ENCODE results near the gene RHOC.
"Not testable (repeated sequence)": the region's sequence is repeated elsewhere in the genome, so short reads cannot be mapped to it uniquely, and the experiment has no call there.

RHOC gene

DNA sequence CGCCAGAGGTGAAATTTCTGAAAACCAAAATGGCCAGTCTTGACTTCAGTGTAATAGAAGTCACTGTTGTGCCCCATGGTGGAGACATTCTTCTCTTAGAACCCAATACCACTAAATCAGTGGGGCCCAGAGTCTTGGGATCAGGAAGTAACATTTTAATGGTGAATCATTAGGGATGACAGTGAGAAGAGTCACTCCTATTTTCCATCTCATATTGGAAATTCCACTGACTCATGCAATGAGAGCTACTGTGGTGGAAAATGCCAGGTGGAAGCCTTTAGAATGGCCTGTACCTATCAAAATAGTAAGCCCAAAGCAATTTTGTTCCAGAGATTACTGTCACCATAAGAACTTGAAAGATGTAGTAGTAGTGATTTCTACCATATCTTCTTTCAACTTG is 28.8 kb upstream of the RHOC start:
- H3K4me3 ChIP-seq: no peak overlapping the region
- TF ChIP-seq CTCF (IDR thresholded peaks at IDR 0.05): no peak
- H3K27ac ChIP-seq: no peak overlapping the region
- no peak for DNase-seq (ENCODE audit: low spot score)

GRCh38 chr1:112731451-112731850 is 24.5 kb upstream of the RHOC start:
- TF ChIP-seq CTCF (IDR thresholded peaks at IDR 0.05): no peak
- Histone ChIP-seq H3K27ac (no peak overlapping the region), H3K4me3 (no peak overlapping the region)
- DNase-seq (ENCODE audit: low spot score): no peak

GRCh38 chr1:112729909-112730308 is 23.0 kb upstream of the RHOC start:
- no peak for DNase-seq (ENCODE audit: low spot score)
- no peak for TF ChIP-seq CTCF (IDR thresholded peaks at IDR 0.05)
- H3K4me3 ChIP-seq: no peak overlapping the region
- H3K27ac ChIP-seq: no peak overlapping the region

DNA sequence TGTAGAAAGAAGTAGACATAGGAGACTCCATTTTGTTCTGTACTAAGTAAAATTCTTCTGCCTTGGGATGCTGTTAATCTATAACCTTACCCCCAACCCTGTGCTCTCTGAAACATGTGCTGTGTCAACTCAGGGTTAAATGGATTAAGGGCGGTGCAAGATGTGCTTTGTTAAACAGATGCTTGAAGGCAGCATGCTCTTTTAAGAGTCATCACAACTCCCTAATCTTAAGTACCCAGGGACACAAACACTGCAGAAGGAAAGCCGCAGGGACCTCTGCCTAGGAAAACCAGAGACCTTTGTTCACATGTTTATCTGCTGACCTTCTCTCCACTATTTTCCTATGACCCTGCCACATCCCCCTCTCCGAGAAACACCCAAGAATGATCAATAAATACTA is 22.1 kb upstream of the RHOC start:
- not testable (repeated sequence) for H3K27ac ChIP-seq; DNase-seq (ENCODE audit: low spot score); H3K4me3 ChIP-seq

DNA sequence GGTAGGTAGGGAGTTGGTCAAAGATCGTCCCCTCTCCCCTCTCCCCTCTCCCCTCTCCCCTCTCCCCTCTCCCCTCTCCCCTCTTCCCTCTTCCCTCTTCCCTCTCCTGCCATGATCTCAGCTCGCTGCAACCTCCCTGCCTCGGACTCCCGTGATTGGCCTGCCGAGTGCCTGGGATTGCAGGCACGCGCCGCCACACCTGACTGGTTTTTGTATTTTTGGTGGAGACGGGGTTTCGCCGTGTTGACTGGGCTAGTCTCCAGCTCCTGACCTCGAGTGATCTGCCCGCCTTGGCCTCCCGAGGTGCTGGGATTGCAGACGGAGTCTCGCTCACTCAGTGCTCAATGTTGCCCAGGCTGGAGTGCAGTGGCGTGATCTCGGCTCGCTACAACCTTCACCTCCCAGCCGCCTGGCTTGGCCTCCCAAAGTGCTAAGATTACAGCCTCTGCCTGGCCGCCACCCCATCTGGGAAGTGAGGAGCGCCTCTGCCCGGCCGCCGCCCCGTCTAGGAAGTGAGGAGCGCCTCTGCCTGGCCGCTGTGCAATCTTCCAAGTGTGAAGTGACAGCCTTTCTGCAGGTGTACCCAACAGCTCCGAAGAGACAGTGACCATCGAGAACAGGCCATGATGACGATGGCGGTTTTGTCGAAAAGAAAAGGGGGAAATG is 21.5 kb upstream of the RHOC start:
- not testable (repeated sequence) for H3K27ac ChIP-seq; DNase-seq (ENCODE audit: low spot score); H3K4me3 ChIP-seq

DNA sequence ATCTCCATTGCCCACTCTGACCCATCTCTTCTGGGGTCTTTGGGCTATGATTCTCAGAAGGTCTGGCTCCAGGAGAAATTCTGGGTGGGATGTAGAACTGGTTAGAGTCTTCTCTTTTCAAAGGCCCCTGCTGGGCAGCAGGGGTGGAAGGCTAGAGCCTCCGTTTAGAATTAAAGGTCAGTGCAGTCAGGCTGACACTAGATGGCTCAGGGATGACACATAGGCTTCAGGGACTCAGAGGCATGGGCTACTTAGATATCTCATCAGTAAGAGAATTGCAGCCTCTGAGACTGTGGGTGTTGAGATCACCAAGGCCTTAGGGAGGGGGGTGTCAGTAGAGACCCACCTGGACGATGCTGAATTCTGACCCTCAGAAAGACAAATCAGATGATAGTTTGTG is 20.8 kb upstream of the RHOC start:
- Histone ChIP-seq H3K27ac (no peak overlapping the region), H3K4me3 (no peak overlapping the region)
- no peak for TF ChIP-seq CTCF (IDR thresholded peaks at IDR 0.05)
- no peak for DNase-seq (ENCODE audit: low spot score)

DNA sequence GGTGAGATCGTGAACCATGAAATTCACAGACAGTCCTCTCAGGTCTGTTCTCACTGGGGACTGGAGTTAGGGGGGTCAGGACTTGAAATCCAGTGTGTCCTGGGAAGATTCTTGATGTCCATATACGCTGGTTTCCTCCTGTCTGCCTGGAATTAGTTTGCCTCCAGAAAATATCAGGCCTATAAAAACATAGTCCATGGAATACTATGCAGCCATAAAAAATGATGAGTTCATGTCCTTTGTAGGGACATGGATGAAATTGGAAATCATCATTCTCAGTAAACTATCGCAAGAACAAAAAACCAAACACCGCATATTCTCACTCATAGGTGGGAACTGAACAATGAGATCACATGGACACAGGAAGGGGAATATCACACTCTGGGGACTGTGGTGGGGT is 17.3 kb upstream of the RHOC start:
- not testable (repeated sequence) for H3K4me3 ChIP-seq; H3K27ac ChIP-seq; DNase-seq (ENCODE audit: low spot score)

DNA sequence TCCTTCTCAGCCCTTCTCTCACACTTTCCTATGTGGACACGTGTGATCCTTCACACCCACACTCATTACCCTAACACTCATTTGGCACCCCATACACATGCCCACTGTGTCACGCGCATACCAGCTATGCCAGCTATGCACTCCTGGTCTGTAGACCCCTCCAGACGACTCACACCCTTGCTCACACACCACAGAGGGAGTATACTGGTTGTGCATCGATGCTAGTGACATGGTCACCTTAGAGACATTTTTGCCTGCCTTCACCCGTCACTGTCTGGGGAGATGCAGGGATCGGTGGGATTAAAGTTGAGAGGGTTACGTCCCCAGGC is 16.5 kb upstream of the RHOC start:
- DNase-seq (ENCODE audit: low spot score): no peak
- Histone ChIP-seq H3K4me3 (no peak overlapping the region), H3K27ac (no peak overlapping the region)
- TF ChIP-seq CTCF (IDR thresholded peaks at IDR 0.05): no peak

All from coronary artery (tissue), 2 donors.